Esophagus squamous epithelium (tissue), 5 donors: ENCODE measurements around the gene CENPQ. TPM values are rescaled to one million over a fixed set of nuclear protein-coding genes. Genes with fewer than 3 reads are reported as not detected.

ENCODE experiments used
- DNase-seq: peaks from one replicate; lab custom pipeline; 2025; lab: John Stamatoyannopoulos, UW
- H3K27ac ChIP-seq, 4 donors: fragments of 200-600 bp; sonication (generic); one replicate each; pipeline ENCODE4 v1.5.1; 2016 to 2019; ENCODE audit warnings: mild to moderate bottlenecking in 1 of 4
- H3K27me3 ChIP-seq, 4 donors: fragments of 200-600 bp; sonication (generic); 1 replicate in 3 of 4; 2 replicates in 1 of 4; pipeline versions ENCODE4 v1.5.1 to v1.6.0; 2017 to 2021; ENCODE audit warnings: antibody characterized with exemption in 1 of 4
- H3K36me3 ChIP-seq, 3 donors: fragments of 200-600 bp; sonication (generic); one replicate each; pipeline ENCODE4 v1.5.1; 2016 to 2019
- H3K4me1 ChIP-seq, 3 donors: fragments of 200-600 bp; sonication (generic); one replicate each; pipeline ENCODE4 v1.5.1; 2017 to 2019
- H3K4me3 ChIP-seq, 4 donors: fragments of 200-600 bp; sonication (generic); 1 replicate in 3 of 4; 2 replicates in 1 of 4; pipeline ENCODE4 v1.5.1; 2016 to 2019; ENCODE audit warnings: mild to moderate bottlenecking in 2 of 4, moderate library complexity in 1 of 4
- H3K9me3 ChIP-seq, 3 donors: fragments of 200-600 bp; sonication (generic); one replicate each; pipeline ENCODE4 v1.5.1; 2016 to 2019
- POLR2A ChIP-seq, 4 donors: fragments of 450-650 bp; IDR thresholded peaks; one replicate each; pipeline ENCODE4 v1.6.1; 2017; ENCODE audit warnings: antibody characterized with exemption in 4 of 4, mild to moderate bottlenecking in 4 of 4, moderate library complexity in 3 of 4
- WGBS, 2 donors: methylation state at CpG; one replicate each; pipeline ENCODE4 v1.1.5; 2018; 5-methylcytosine and 5-hydroxymethylcytosine counted together
- intact Hi-C: fragments of 100-400 bp; cut with DNase I; formaldehyde crosslinking; loops from one replicate; pipeline ENCODE4 v1.15.0; 2022
- total RNA-seq, 4 donors: library from RNA; depleted of rRNA; stranded (reverse); fragments of >200 nt; gene quantifications; one replicate each; pipeline ENCODE4 v1.1.0, GENCODE V29; 2016
- TF ChIP-seq, protein P1 (sequence below), 6 experiments: fragments of 450-650 bp in 4 of 6; fragments of 200-600 bp in 2 of 6; sonication (generic) in 2 of 6; IDR thresholded peaks; one replicate each; pipeline ENCODE4 v1.5.1; 2016 to 2019; ENCODE audit warnings: antibody characterized with exemption in 6 of 6, mild to moderate bottlenecking in 4 of 6, moderate library complexity in 4 of 6
- donor health status: DM: yes; HTN: yes; CAD: no.

CENPQ gene
- total RNA-seq, 4 donors from 2014 or later: 4.9 to 6.1 (median 5.2) TPM

DNA sequence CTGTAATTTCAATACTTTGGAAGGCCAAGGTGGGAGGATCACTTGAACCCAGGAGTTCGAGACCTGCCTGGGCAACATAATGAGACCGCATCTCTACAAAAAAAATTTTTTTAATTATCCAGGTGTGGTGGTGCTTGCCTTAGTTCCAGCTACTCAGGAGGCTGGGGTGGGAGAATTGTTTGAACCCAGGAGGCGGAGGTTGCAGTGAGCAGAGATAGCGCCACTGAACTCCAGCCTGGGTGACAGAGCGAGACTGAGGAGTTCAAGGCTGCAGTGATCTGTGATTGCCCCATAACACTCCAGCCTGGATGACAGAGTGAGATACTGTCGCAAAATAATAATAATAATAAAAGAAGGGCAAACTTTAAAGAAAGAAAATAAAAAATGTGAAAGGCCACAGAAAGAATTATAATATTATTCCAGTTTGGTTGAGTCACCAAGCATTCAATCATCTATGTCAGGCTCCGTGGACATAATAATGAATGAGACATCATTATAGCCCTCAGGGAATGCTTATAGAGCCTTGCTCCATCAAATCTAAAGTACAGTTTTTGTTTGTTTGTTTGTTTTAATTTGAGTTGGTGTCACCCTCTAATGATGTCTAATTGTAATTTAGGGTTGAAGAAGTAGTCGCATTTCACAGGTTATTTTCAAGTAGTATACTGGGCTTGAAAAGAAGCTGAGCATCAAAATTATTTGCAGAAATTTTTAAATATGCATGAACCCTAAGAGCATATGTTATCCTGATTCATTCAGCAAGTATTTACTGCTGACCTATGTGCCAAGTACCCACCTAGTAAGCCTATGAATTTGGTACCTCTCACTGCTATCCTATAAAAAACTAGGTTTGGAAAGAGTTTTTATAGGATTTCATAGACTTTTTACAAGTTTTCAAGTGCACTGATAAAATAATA lies 51.7 kb downstream of the CENPQ start:
- H3K36me3 ChIP-seq: no peaks in the 10 kb centered on the region

DNA sequence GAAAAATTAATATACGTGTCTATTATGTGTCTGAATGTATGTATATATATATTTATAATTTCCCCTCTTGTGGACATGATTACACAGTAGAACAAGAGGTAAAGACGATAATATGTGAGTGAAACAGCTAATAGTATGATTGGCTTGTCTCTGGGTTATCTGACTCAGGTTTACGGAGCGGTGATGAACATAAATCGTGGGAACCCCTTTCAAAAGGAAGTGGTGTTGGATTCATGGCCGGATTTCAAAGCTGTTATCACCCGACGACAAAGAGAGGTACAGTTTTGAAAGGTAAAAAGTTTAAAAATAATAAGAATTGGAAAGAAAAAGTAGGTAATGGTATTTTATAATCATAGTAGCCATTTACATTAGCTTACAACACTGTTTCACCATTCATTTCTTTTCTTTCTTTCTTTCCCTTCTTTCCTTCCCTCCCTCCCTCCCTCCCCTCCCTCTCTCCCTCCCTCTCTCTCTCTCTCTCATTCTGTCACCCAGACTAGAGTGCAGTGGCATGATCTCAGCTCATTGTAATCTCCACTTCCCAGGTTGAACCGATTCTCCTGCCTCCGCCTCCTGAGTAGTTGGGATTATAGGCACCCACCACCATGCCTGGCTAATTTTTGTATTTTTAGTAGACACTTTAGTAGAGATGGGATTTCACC lies 52.4 kb downstream of the CENPQ start:
- H3K4me3 ChIP-seq: no peak overlapping the region
- no peak overlapping the region for H3K27ac ChIP-seq
- intact Hi-C loops: no loop called here
- peaks cover 0 to 4% (median 0%) of the 10 kb centered on the region in 4 donors for H3K27me3 ChIP-seq
- no peak for DNase-seq
- TF ChIP-seq, protein P1, sequence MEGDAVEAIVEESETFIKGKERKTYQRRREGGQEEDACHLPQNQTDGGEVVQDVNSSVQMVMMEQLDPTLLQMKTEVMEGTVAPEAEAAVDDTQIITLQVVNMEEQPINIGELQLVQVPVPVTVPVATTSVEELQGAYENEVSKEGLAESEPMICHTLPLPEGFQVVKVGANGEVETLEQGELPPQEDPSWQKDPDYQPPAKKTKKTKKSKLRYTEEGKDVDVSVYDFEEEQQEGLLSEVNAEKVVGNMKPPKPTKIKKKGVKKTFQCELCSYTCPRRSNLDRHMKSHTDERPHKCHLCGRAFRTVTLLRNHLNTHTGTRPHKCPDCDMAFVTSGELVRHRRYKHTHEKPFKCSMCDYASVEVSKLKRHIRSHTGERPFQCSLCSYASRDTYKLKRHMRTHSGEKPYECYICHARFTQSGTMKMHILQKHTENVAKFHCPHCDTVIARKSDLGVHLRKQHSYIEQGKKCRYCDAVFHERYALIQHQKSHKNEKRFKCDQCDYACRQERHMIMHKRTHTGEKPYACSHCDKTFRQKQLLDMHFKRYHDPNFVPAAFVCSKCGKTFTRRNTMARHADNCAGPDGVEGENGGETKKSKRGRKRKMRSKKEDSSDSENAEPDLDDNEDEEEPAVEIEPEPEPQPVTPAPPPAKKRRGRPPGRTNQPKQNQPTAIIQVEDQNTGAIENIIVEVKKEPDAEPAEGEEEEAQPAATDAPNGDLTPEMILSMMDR (IDR thresholded peaks at IDR 0.05): no peak
- no peak for TF ChIP-seq POLR2A (IDR thresholded peaks at IDR 0.05)
- no peaks in the 10 kb centered on the region for H3K4me1 ChIP-seq
- no peaks in the 10 kb centered on the region for H3K9me3 ChIP-seq
- WGBS, 2 donors: 80 to 86% methylated on average over 10 of the region's 10 CpGs
- H3K36me3 ChIP-seq: no peaks in the 10 kb centered on the region

More for the DNA sequence above, 51.7 kb downstream of the CENPQ start:
- Histone ChIP-seq H3K4me3 (no peak overlapping the region), H3K9me3 (no peaks in the 10 kb centered on the region), H3K27ac (no peak overlapping the region), H3K4me1 (no peaks in the 10 kb centered on the region), H3K27me3 (peaks cover 0 to 4% (median 0%) of the 10 kb centered on the region in 4 donors)
- DNase-seq: no peak
- WGBS, 2 donors: 72 to 79% methylated on average over 8 of the region's 8 CpGs
- intact Hi-C loops: no loop called here
- no peak for TF ChIP-seq POLR2A (IDR thresholded peaks at IDR 0.05)
- TF ChIP-seq, protein P1 (IDR thresholded peaks at IDR 0.05): no peak

DNA sequence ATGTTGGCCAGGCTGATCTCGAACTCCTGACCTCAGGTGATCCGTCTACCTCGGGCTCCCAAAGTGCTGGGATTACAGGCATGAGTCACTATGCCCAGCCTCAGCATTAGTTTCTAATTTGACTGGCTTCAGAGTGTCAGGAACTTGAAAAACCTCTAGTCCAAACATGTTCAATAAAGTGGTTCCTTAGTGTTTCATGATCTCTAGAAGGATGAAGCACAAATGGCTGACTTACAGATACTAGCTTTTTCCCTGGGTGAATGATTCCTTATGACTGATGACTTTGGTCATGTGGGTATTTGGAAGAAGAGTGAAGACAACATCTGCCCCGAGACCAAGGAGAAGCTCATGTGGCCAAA lies 53.0 kb downstream of the CENPQ start:
- Histone ChIP-seq H3K27ac (no peak overlapping the region), H3K36me3 (no peaks in the 10 kb centered on the region), H3K27me3 (peaks cover 0 to 4% (median 0%) of the 10 kb centered on the region in 4 donors), H3K4me3 (no peak overlapping the region), H3K4me1 (no peaks in the 10 kb centered on the region), H3K9me3 (no peaks in the 10 kb centered on the region)
- intact Hi-C loops: no loop called here
- WGBS, 2 donors: 50 to 66% methylated on average over 3 to 4 of the region's 4 CpGs
- DNase-seq: no peak
- no peak for TF ChIP-seq POLR2A (IDR thresholded peaks at IDR 0.05)
- TF ChIP-seq, protein P1 (IDR thresholded peaks at IDR 0.05): no peak

DNA sequence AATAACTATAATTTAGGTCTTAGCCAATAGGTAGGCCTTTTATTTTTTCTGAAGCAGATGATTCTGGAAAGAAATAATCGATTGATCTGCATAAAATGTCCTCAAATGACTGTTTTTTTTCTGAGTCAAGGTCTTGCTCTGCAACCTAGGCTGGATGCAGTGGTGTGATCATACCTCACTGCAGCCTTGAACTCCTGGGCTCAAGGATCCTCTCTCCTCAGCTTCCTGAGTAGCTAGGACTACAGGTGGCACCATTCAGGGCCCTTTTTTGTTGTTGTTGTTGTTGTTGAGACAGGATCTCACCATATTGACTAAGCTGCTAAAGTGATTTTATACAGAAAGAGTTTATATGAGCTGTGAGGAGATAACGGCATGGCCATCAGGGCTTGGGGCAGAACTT lies 54.7 kb downstream of the CENPQ start:
- 85 to 94% methylated on average over 2 of the region's 2 CpGs for WGBS, 2 donors
- intact Hi-C loops: no loop called here

More for the DNA sequence above, 54.7 kb downstream of the CENPQ start:
- peaks cover 0 to 4% (median 0%) of the 10 kb centered on the region in 4 donors for H3K27me3 ChIP-seq
- H3K4me3 ChIP-seq: no peak overlapping the region
- DNase-seq: no peak
- TF ChIP-seq POLR2A (IDR thresholded peaks at IDR 0.05): no peak
- TF ChIP-seq, protein P1 (IDR thresholded peaks at IDR 0.05): no peak
- H3K4me1 ChIP-seq: no peaks in the 10 kb centered on the region
- H3K9me3 ChIP-seq: no peaks in the 10 kb centered on the region
- no peaks in the 10 kb centered on the region for H3K36me3 ChIP-seq
- no peak overlapping the region for H3K27ac ChIP-seq
